Sciatic nerve (tissue), 2 donors: ENCODE measurements around the gene TNRC18. TPM values are rescaled to one million over a fixed set of nuclear protein-coding genes. Genes with fewer than 3 reads are reported as not detected.
A peak's percentile ranks its signal among the peaks of the same experiment; 100 is the strongest.

Source experiments
- ATAC-seq: fragments of 200-7000 bp; cut with Tn5 transposase; one replicate; pipeline ENCODE4 v1.9.1; 2020; ENCODE audit warnings: mild to moderate bottlenecking, moderate library complexity
- DNase-seq: peaks from one replicate; pipeline ENCODE4 v3.0.0-alpha.2; 2020; ENCODE audit warnings: low spot score
- intact Hi-C: fragments of 100-400 bp; cut with DNase I; formaldehyde crosslinking; loops from one replicate; pipeline ENCODE4 v1.14.2; 2022
- total RNA-seq: library from RNA; stranded (reverse); fragmentation: NEBNext Ultra II Directional; extraction: Animal tissue kit (Norgen Biotek cat#: 25700); gene quantifications from one replicate; pipeline ENCODE4 v1.2.1, GENCODE V29; 2021
- donor health status: DM: no; HTN: no; CAD: no.
- donor health status: DM: no; HTN: no; CAD: no.

The TNRC18 gene
- total RNA-seq, 1 donor from 2014 or later, result 107 TPM

DNA sequence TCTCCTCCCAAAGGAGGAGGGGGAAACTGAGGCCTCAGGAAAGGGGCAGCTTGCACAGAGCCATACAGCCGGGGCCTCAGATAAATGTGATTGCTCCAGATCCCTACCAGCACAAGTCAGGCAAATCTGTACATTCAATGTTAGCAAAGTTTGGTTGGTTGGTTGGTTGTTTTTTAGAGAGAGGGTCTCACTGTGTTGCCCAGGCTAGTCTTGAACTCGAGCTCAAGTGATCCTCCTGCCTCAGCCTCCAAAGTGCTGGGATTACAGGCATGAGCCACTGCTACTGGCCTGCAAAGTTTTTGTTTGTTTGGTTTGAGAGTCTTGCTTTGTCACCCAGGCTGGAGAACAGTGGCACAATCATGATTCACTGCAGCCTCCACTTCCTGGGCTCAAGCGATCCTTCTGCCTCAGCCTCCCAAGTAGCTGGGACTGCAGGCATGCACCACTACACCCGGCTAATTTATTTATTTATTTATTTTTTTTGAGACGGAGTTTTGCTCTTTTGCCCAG, 30.0 kb upstream of the TNRC18 start:
- no peak for DNase-seq
- no peak for ATAC-seq
- intact Hi-C loops, result loop anchor here (5.0 to 10.0 kb wide), 2 partner anchors 86 to 209 kb away; no protein-coding TSS in a partner anchor

DNA sequence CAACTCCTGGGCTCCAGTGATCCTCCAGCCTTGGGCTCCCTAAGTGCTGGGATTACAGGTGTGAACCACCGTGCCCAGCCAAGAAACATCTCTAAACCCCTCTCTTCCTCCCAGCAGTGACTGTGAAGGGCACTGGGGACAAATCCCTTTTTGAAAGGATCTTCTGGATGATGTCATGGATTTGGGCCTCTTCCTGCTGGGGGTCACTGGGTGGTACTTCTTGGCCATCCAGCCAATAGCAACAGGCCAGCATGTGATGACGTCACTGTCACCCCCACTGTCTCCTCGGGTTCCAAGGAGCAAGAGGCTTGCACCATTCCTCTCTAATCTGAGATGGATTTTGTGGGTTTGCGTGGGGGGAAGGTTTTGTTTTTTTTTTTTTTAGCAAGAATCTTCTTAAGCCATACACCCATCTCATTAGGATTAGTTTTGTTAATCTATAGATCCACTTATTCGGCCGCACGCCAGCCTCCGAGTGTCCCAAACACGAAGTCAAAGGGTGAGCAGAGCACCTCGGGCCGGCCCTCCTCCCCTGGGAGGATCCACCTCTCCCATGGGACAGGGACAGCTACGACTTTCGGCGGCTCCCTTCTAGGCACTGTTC, 29.4 kb upstream of the TNRC18 start:
- intact Hi-C loops, result loop anchor here (5.0 to 10.0 kb wide), 2 partner anchors 86 to 208 kb away; no protein-coding TSS in a partner anchor
- ATAC-seq (peak; percentile 52), DNase-seq (no peak)

DNA sequence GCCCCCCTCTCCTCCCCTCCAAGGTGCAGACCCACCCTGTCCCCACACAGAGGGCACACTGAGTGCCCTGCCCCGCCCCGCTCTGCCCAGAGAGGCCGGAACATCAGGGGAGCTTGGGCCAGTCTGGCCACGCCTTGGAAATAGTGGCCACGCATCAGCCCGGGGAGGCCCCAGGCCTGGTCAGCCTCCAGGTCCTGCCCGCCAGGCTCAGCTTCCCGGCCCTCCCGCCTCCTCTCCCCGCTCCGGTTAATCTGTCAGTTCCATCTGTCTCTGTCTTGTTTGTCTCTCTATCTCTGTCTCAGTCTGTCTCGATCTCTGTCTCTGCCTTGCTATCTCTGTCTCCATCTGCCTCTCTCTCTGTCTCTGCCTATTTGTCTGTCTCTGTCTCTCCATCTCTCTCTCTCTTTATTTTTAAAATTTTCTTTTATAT, 28.9 kb upstream of the TNRC18 start:
- DNase-seq (no peak), ATAC-seq (peak; percentile 76)
- intact Hi-C loops, result loop anchor here (5.0 to 10.0 kb wide), 2 partner anchors 85 to 208 kb away; no protein-coding TSS in a partner anchor

DNA sequence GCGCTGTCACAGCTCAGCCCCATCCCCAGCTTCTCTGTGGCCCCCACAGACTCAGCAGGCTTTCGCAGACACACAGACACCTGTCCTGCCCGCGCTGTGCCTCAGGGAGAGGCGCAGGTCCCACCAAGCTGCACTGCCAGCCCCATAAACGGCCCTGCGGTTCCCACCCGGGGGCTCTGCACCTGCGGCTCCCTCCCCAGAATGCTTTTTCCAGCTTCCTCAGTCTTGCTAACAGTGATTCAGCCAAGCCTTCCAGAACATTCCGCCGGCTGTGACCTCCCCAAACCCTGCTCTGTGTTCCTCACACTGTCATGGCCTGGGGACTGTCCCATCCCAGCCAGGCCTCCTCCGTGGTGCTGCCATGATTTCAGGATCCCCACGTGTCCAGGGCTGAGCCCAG, 27.8 kb upstream of the TNRC18 start:
- peak; percentile 11 for ATAC-seq
- no peak for DNase-seq
- intact Hi-C loops, result loop anchor here (5.0 to 10.0 kb wide), 2 partner anchors 84 to 207 kb away; no protein-coding TSS in a partner anchor

DNA sequence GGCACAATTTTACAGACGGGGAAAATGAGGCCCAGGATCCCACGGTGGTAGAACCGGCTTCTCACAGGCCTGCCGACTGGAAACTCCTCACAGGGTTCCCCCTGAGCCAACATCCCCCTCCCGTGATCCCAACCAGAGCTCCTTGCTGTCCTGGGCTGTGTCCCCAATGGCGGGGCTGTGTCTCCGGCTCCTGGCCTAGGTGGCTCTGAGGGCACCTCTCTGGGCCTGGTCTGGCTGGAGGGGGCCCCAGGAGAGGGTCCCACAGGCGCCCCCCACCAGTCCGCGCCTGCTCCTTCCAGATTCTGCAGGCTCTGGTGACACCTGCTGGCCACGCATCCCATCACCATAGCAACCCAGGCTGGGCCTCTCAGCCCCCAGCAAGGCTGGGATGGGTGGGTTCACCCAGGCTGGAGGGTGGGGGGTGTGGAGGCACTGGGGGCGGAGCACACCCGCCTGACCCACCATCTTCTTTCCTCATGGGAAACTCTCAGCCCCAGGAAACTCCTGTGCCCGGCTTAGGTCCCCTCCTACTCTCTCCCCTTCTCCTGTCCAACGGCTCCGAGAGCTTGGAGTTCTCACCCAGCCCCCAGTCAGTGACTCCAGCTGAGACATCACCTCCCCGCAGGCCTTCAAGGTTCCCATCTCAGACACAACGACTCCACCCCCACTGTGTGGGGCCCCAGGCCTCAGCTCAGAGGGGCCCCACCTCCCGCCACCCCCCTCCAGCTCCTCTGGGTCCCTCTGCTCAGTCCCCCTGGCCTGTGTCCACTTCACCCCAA, 27.1 kb upstream of the TNRC18 start:
- intact Hi-C loops, result loop anchor here (5.0 to 10.0 kb wide), 2 partner anchors 83 to 206 kb away; no protein-coding TSS in a partner anchor
- peak; percentile 79 for ATAC-seq

DNA sequence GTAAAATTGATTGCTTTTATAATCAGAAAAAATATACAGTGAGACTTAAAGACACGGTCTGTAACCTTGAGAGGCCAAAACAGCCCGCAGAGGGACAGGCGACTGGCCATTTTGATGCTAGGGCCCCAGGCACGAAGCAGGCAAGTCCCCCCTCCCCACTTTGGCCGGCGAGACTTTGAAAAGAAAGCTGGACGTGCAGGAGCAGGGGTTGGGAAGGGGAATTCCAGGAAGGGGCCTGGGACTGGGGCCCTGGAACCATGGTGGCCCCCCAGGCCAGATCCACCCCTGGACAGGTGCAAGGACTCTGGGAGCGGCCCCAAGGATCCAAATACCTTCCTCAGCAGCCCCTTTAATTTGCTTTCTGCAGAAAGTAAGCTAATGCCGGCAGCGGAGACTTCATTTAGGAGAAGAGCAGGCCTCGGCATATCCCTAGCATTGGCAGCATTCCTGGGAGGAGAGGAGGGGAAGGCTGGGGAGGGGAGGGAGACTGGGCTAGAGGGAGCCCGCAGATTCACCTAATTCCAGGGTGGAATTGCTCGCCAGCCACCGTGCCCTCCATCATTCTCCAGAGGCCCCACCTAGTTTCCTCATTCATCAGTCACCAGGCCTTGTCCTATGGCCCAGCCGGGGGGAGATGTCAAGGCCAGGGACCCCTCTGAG, 24.9 kb upstream of the TNRC18 start:
- intact Hi-C loops, result no loop called here
- no peak for ATAC-seq
- DNase-seq, result no peak

More for the DNA sequence above, 27.1 kb upstream of the TNRC18 start:
- DNase-seq, result no peak

DNA sequence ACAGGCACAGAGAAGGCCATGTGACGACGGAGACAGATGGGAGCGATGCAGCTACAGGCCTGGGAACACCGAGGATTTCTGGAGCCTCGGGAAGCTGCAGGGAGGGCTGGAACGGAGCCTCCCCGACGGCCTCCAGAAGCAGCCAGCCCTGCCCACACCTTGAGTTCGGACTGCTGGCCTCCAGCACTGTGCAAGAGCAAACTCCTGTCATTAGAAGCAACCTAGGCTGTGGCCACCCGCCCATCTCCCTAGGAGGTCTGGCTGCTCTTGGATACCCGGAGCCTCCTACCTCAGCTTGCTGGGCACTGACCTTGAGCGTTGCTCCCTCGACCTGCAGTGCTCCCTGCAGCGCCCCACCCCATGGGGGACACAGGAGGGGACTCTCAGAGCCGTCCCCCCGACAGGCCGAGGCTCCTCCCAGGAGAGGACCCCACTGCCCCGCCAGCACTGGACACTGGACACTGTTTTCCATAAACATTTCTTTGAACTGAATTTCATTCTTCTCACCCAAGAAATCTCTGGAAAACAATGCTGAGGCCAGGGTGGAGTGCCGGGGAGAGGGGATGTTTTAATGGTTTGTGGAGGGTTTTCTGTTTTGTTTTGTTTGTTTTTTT, 22.5 kb upstream of the TNRC18 start:
- intact Hi-C loops, result no loop called here
- peak; percentile 18 for ATAC-seq
- DNase-seq, result no peak

DNA sequence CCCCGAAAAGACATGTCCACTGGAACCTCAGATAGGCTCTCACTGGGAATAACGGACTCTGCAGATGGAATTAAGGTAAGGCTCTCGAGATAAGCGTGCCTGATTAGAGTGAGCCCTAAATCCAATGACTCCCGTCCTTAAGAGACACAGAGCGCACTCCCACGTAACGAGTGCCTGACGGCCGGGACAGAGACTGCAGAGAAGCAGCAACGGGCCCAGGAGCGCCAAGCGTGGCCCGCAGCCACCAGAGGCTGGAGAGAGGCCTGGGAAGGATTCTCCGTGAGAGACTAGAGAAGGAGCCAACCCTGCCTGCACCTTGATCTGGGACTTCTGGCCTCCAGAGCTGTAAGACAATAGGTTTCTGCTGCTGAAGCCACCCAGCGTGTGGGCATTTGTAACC, 20.0 kb upstream of the TNRC18 start:
- intact Hi-C loops, result no loop called here
- no peak for ATAC-seq
- DNase-seq, result no peak

DNA sequence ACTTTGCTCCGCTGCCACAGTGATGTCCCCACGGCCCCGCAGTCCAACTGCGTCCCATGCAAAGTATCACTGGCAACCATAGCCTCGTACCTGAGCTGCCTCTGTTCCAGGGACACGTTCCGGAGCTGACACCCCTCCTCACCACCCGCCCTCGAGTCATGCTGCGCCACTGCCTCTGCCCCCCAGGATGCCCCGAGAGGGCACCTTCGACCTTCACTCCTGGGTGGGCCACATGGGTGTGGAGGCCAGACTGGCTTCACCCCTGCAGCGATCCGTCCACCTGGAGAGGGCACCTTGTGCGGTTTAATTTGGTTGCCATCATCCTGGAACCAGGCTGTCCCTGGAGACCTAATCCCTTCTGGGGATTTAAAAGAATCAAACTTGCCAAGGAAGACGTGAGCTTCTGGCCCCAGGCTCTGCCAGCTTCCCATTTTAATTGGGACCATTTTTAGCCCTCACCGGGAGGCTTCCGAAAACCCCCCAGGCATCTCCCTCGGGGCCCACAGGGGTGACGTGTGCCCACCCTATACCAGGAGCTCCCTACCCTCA, 19.2 kb upstream of the TNRC18 start:
- intact Hi-C loops, result no loop called here
- ATAC-seq (no peak), DNase-seq (no peak)

DNA sequence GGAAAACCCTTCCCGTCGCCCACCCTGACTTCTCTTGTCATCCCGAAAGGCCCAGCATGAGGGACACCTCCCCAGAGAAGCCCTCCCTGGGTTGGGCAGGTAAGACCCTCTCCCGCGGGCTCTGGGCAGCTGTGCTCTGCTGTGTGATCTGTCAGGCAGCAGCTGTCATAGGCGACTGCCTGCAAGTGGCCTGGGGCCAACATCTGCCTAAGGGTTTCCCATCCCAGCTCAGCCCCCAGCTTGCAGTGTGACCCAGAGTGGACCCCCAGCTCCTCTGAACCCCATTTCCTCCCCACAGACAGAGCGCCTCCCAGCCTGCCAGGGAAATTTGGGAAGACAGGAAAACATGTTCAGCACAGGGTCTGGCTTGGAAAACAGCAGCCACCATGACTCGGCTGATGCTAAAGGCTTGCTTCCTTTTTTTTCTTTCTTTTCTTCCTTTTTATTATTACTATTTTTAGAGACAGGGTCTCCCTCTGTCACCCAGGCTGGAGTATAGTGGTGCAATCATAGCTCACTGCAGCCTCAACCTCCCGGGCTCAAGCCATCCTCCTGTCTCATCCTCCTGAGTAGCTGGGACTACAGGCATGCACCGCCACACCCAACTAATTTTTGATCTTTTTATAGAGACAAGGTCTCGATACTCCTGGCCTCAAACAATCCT, 18.3 kb upstream of the TNRC18 start:
- ATAC-seq (no peak), DNase-seq (no peak)
- intact Hi-C loops, result no loop called here

DNA sequence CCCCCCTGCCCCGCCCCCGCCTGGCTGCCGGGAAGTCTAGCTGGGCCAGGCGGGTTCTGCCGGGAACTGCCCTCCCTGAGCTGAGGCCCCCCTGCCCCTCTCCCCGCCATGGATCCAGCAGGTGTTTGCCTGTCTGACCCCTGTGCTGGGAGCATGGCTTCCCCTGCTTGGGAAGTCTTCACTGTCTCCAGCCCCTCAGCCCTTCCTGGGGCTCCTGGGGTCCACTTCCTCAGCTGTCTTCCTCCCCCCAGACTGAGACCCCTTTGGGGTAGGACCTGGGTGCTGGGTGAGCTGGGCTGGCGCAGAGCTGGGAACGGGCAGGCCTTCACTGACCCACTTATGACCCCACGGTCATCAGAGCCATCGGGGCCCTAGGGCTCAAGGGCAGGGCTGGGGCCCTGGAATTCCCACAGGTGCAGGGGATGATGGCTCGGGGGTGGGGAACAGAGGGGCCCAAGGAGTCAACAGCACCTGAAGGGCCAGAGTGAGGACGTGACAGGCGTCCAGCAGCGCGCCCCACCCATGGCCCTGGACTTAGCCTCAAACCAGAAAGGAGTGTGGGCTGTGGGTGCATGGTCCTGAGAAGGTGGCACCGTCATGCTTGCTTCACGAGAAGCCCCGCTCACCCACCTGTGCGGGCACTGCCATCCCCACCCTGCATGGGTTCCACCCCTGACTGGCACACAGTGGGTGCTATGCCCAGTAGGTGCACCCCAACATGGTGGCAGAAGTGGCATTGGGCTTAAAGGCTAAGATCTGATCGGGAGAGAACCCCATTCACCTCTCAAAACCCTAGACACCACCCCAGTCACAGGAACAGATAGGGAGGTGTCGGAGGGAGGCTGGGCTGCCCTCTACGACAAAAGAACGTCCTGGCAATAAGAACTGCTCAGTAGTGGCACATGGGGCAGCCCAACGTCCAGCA, 16.2 kb upstream of the TNRC18 start:
- no peak for ATAC-seq
- no peak for DNase-seq
- intact Hi-C loops, result no loop called here

DNA sequence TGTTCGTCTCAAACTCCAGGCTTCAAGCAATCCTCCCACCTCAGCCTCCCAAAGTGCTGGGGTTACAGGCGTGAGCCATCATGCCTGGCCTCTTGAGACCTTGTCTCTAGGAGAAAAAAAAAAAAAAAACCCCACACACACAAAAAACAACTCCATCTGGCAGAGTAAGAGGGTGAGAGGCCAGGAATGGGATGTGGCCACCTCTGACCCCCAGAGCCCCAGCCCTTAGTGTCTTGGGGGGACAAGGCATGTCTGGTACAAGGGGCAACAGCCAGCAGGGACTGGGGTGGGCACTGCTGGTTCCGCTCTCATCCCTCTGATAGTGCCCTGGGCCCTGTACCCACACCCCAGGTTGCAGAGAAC, 15.6 kb upstream of the TNRC18 start:
- DNase-seq (no peak), ATAC-seq (peak; percentile 19)
- intact Hi-C loops, result no loop called here

DNA sequence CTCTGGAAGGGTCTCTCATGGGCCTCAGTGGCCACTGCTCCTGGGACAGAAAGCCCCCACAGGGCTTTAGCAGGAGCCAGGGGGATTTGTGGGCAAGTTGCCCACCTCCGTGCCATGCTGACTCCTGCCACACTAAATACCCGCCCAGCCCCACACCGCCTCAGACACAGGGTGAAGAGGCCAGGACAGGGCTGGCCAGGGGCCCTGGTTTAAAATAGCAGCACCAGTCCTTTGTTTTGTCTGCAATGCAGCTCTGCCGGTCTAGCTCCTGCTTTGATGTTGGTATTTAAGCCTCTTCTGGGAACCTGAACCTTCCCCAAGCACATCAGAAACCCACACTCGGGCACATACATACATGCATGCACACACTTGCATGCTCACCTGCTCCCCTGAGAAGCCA, 14.4 kb upstream of the TNRC18 start:
- ATAC-seq (no peak), DNase-seq (no peak)
- intact Hi-C loops, result no loop called here

DNA sequence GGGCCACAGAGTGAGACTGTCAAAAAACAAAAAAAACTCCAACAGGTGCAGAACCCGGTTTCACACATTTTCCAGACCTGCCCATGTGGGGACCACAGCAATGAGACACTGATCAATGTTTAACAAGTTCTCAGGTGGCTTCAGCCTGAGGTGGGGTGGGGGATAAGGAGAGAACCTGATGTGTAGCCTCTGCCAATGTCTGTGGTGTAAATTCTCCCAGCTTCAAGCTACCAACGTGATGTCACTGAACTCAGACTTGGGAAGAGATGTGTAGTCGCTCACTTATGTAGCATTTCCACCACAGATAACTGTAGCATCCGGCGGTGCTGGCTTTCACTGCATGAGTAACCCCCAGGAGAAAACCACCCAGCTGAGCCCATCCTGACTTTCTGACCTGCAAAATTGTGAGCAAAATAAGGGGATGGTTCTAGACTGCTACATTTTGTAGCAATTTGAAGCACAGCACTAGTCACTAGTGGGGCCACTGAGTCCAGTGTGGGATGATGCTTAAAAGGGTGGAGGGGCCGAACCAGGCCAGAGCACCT, 13.8 kb upstream of the TNRC18 start:
- DNase-seq, result no peak
- no peak for ATAC-seq
- intact Hi-C loops, result no loop called here

DNA sequence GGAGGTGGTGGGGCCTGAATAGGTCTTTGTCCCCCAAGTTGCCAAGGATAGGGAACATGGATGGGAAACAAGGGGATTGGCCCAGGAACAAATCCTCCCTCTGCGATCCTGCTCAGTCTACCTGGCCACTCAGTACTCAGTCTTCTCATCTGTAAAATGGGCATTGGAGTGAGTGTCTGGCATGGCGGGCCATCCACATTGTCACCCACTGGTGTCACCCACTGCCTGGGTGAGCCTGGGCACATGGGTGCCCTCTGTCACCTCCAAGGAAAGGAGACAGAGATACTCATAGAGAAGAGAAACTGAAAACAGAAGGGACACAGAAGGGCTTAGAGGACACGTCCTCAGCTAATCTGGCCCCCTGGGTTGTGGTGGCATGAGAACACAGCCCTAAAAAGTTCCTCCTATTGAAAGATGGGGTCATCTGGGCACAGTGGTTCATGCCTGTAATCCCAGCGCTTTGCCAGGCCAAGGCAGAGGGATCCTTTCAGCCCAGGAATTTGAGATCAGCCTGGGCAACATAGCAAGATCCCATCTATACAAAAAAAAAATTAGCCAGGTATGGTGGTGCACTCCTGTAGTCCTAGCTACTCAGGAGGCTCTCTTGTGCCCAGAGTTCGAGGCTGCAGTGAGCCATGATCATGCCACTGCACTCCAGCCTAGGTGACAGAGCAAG, 12.5 kb upstream of the TNRC18 start:
- intact Hi-C loops, result no loop called here
- DNase-seq (no peak), ATAC-seq (no peak)

DNA sequence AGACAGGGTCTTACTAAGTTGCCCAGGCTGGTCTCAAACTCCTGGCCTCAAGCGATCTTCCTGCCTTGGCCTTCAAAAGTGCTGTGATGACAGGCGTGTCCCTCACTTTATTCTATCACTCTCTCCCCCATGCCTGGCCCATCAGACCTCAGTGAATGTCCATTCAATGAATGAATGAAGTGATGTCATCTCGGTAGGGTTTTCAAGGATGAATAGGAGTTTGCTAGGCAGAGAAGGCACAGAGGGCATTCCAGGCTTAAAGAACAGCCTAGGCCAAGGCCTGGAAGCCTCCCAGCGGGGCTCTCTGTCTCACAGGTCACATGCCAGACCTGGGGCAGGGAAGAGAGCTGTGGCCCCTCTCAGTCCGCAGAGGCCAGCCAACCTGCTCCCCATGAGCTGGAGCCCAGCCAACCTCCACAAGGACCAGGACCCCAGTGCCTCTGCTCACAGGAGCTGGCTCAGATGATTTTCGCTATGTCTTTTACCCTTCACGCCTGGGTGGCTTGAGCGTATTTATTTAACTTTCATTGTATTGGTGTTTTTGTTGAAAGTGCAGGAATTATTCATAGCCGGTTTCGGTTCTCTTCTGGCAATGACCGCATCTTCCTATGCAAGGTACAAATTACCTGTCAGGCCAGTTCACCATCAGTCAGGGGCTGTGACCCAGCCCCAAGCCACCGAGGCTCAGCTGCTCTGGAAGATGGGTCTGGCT, 11.8 kb upstream of the TNRC18 start:
- no peak for DNase-seq
- ATAC-seq, result no peak
- intact Hi-C loops, result no loop called here
